Germinal center (tissue), 1 donor: Measurements from ENCODE around the gene MRPL55.

Experiments used
- DNase-seq: peaks from one replicate; pipeline ENCODE4 v3.0.0; 2012; ENCODE audit warnings: mixed read lengths, low spot score

The MRPL55 gene

GRCh38 chr1:228070851-228071250 lies 38.2 kb downstream of the MRPL55 start:
- DNase-seq, result no peak

DNA sequence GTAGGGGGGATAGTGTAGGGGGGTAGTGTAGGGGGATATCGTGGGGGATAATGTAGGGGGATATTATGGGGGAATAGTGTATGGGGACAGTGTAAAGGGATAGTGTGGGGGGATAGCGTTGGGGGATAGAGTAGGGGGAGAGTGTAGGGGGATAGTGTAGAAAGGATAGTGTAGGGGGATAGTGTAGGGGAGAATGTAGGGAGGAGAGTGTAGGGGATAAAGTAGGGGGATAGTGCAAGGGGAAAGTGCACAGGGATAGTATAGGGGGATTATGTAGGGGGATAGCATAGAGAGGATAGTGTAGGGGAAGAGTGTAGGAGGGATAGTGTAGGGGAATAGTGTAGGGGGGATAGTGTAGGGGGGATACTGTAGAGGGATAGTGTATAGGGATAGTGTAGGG lies 38.9 kb downstream of the MRPL55 start:
- DNase-seq, result no peak

DNA sequence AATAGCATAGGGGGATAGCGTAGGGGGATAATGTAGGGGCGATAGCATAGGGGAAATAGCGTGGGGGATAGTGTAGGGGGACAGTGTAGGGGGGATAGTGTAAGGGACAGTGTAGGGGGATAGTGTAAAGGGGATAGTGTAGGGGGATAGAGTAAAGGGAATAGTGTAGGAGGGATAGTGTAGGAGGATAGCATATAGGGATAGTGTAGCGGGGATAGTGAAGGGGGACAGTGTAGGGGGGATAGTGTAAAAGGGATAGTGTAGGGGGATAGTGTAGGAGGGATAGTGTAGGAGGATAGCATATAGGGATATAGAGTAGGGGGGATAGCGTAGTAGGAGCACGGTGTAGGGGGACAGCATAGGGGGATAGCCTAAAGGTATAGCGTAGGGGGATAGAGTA lies 40.7 kb downstream of the MRPL55 start:
- no peak for DNase-seq

- DNase-seq, result no peak
Measured at GRCh38 chr1:228066891-228067654, 42.0 kb downstream of the MRPL55 start.

GRCh38 chr1:228066416-228066815 lies 42.7 kb downstream of the MRPL55 start:
- DNase-seq, result no peak

DNA sequence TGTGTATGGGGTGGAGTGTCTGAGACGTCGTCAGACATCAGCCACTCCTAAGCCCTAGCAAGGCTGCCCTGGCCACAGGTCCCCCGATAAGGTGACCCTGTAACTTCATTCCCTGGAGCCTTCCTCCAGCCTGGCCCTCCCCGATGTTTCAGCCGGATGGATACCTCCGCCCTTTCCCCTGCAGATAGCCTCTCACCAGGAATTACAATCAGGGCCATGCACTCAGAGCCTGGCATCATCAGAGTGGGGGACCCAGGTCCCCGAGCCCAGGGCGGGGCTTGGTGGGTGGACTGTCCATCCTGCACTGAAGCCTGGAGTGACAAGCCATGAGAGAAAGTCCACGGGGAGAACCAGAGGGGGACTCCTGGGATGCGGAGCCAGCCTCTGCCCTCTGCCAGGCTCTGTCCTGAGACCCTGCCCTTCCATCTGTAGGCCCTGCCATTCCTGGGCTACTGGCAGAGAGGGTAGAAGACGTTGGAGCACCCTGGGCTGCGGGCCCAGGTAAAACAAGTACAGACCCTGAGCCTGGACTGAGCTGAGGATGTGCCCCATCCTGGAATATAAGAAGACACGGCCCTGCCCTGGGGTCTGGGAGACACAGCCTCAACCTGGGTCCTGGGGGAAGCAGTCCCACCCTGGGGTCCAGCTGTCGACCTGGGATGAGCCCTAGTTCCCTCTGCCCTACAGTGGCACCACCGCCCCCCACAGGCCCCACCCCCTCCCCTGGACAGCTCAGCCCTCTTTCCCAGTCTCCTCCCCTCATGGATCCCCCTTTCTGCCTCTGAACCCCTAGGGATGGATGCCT lies 43.4 kb downstream of the MRPL55 start:
- no peak for DNase-seq

- no peak for DNase-seq
Measured at GRCh38 chr1:228064741-228065542, 44.2 kb downstream of the MRPL55 start.

DNA sequence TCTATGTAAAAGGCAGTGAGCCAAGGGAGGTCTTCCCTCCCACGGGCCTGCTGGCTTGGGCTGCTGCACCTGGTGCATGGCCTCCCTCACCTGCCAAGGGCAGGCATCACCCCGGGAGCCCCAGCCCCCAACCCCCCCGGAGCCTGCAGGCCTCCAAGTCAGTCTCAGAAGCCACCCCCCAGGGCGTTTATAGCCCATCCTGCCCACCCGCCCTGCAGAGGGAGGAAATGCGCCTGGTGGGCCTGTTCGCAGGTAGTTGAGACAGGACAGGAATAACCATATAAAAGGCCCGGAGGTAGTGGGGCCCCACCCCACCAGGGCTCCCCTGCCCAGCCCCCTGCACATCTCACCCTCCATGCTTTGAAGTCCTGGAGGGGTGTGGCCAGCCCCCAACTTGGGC lies 44.8 kb downstream of the MRPL55 start:
- no peak for DNase-seq

- no peak for DNase-seq
Measured at GRCh38 chr1:228063251-228064191, 45.6 kb downstream of the MRPL55 start.

DNA sequence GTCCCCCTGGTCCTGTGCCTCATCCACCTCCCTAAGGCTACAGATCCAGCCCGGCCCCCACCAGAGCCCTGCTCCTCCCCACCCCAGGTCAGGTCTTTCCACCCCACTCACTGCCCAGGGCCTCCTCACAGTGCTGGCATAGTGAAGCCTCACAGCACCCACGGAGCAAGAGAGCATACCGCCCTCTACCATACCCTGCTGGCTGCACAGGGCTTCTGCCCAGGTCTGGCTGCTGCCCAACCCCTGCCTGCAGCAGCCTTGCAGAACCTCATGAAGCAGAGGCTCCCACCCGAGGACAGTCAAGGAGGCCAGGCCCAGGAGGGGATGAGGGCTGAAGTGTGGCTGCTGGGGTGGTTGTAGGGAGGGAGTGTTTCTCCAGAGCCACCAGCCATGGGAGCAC lies 46.3 kb downstream of the MRPL55 start:
- no peak for DNase-seq

- no peak for DNase-seq
Measured at GRCh38 chr1:228062085-228062791, 46.9 kb downstream of the MRPL55 start.

DNA sequence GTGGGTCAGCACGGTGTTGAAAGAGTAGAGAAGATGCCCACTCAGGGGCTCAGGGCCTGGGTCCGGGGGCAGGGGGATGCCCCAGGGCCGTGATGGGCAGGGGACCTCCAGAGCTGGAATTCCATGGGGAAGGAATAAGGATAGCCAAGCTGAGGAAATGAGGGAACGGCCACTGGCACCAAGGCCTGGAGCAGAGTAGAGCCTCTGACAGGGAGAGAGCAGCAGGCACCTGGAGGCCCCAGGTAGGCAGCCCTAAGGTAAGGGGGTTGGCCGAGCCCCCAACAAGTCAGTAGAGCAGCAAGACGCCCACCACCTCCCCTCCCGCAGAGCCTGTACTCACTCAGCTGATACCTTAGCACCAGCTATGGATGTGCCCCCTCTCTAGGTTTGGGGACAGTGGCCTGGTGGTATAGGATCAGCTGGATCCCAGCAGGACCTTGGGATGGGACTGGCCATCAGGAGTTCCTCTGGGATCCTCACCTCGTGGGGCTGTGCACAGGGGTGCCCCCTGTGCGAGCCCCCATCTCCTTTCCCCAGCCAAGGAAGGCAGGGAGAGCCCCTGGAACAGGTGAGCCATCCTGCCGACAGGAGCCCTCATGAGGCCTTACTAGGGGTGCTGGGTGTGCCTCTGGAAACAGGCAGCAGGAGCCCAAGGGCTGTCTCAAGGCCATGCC lies 47.6 kb downstream of the MRPL55 start:
- DNase-seq, result no peak

GRCh38 chr1:228060458-228061190 lies 48.5 kb downstream of the MRPL55 start:
- no peak for DNase-seq

DNA sequence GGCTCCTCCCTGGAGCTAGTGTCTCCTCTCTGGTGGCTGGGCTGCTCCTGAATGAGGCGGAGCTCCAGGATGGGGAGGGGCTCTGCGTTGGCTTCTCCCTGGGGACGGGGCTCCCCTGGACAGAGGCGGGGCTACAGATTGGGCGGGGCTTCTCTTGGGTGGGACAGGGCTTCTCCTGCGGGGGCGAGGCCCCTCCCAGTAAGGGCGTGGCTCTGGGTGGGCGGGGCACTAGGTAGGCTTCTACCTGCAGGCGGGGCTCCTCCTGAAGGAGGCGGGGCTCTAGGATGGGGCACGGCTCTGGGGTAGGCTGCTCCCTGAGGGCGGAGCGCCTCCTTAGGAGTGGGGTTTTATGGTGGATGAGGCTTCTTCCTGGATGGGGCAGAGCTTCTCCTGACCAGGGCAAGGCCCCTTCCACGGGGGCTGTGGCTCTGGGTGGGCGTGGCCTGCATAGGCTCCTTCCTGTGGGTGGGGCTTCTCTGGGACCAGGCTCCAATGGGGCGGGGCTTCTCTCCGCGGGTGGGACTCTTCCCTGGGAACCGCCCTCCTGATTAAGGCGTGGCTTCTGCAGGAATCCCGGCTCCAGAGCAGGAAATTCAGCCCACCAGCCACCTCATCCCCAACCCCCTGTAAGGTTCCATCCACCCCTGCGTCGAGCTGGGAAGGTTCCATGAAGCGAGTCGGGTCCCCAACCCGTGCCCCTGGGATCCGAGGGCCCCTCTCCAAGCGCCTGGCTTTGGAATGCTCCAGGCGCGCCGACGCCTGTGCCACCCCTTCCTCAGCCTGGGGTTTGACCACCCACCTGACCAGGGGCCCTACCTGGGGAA lies 49.3 kb downstream of the MRPL55 start:
- DNase-seq, result peak; percentile 65

GRCh38 chr1:228058949-228059633 lies 50.0 kb downstream of the MRPL55 start:
- DNase-seq, result no peak

DNA sequence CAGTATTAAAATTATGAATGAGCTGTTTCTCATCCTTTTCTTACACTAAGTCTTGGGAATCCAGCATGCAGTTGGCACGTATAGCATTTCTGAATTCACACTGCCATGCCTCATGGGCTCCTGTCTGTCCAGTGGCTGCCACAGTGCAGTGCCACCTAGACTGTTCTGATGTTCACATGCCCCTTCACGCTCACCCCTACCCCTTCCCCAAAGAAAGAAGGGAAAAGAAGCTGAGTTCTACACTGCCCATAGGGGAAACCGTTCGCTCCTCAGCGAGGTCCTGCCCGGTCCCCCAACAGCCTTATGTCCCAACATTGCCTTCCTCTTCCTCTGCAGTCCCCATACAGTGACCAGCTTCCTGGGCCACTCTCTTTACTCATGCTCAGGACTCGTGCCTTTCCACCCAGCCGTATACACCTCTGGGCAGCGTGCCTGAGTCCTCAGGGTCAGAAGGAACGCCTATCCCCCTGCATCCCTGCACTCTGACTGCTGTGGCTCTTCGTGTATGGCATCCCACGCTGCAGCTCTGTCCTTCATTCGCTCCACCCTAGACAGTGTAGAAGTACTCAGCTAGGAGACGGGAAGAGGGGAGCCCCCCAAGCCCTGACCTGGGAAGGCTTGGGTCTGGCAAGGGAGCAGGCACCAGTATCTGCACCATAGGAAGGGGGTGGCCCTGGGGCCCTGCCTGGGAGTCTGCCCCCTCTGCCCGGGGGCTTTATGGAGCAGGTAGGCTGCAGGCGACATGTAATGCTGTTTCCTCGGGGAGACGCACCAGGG lies 50.7 kb downstream of the MRPL55 start:
- DNase-seq, result no peak
